Measurements from ENCODE around the gene C9orf50.
"Not testable (repeated sequence)": the region's sequence is repeated elsewhere in the genome, so short reads cannot be mapped to it uniquely, and the experiment has no call there.

The C9orf50 gene, protein sequence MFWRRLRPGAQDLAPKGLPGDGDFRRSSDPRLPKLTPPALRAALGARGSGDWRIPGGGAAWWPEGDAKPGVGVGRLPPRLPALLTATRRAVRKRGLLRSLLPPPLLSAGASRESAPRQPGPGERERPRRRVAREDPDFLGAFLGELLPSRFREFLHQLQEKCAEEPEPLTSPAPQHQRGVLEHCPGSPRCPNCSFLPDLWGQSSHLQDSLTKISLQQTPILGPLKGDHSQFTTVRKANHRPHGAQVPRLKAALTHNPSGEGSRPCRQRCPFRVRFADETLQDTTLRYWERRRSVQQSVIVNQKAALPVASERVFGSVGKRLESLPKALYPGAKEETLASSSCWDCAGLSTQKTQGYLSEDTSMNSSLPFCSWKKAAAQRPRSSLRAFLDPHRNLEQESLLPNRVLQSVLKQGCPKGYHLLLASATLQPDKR

DNA sequence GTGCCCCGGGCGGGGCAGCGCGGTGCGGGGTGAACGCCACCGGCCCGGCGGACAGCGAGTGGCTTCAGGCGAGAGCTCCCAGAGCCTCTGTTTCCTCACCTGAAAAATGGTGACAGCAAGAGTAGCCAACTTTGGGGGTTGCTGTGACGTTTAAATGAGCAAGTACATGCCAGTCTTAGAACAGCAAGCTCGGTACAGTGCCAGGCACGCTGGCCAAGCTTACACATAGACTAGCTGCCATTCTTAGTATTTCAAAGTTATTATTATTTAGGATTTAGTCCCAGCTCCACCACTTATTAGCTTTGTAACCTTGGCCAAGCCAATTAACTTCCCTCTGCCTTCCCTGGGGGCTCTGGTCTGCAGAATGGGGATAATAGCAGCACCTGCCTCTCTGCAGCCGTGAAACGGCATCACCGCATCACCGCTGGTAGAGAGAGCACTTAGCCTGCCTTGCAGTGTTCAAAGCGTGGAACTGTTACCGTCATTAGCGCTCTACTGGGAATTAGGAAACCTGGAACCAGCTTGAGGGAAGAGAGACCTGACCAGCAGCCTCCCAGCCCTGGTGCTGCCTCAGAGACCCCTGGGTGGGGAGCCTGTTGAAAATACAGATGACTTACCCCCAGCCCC is at the start of gene C9orf50:
TSS of gene C9orf50 (minus strand) at position 433 of the 627 bp plus-strand sequence. CDS start 527 bp downstream, outside the sequence.
- DNase-seq, result no peak

DNA sequence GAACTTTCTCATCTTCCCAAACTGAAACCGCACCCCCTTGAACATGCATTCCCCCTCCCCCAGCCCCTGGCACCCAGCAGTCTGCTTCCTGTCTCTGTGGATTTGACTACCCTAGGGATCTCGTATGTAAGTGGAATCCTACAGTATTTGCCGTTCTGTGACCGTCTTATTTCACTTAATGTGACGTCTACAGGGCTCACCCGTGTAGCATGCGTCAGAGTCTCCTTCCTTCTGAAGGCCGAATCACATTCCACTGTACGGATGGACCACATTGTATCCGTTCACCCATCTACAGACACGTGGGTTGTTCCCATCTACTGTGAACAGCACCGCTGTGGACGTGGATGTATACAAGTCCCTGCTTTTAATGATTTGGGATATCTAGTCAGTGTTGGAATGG is 49.0 kb upstream of the C9orf50 start:
- no peak for DNase-seq

DNA sequence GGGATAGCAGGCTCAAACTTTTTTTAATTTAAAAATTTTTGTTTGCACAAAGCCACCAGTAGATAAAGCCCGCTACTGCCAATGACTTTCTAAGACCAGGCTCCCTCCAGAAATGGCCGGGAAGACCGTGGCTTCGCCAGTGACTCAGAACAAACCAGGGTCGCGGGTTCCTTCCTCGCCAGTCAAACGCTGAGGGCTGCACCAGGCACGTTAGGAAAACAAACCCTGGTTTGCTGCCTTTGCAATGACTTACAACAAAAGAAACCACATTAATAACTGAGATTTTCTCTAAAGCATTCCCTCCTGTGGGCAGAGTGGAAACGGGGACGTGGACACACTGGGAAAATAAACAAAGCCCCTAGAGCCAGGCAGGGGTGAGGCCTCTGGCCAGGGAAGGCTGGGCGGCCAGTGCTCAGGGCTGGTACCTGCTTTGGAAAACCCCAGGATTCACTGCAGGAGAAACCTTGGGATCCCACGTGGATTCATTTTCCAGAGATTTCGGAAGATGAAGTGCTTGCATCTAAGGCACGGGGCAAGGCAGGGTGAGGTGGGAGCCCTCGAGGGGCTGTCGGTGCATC is 48.3 kb upstream of the C9orf50 start:
- no peak for DNase-seq

DNA sequence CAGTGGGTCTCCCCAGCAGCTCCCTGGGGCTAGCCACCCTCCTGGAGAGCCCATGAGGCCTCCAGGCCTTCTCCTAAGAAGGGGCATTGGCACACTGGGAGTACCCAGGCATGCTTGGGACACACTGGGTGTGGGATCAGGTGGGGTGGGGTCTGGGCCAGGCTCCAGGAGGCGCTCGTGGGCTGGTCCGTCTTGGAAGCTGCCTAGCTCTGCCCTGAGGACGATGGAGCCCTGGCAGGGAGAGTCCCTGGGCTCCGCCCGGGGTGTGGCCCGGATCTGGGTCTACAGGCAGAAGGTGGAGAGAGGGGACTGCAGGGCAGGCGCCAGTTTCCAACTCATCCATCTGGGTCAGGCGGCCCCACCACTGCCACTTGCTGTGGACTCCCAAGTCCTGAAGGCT is 46.9 kb upstream of the C9orf50 start:
- DNase-seq, result no peak

DNA sequence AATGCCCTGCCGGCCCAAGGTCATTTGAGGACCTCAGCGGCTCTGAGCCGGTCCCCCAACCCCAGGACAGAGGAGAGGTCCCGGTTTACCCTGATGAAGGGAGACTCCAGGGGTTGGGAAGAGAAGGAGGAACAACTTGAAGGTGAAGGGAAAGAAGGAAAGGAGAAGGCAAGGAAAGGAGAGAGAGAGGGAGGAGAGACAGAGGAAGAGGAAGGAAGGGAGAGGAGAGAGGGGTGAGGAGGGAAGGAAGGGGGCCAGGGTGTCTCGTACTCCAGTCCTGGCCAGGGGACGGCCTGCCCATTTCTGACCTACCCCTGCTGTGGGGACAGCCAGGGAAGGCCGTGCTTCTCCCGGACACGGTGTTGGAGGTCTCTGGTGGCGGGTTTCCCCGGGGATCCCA is 46.5 kb upstream of the C9orf50 start:
- DNase-seq, result no peak

DNA sequence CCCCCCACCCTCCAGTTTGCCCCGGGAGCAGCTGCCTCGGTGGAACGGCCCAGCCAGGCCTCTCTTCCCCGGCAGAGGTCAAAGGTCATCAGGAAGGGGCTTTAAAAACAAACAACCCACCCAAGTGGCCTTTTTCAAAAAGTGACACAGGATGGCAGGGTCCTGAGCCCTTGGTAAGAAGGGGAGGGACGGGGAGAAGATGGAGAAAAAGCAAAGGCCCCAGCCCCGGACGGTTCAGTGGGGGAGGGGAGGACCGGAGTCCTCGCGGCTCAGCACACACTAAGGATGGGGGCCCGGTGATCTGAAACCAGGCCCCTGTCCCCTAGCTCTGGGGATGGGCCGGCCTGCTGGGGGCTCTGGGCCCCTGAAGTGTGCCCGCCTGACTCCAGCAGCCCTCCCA is 45.7 kb upstream of the C9orf50 start:
- DNase-seq, result no peak

DNA sequence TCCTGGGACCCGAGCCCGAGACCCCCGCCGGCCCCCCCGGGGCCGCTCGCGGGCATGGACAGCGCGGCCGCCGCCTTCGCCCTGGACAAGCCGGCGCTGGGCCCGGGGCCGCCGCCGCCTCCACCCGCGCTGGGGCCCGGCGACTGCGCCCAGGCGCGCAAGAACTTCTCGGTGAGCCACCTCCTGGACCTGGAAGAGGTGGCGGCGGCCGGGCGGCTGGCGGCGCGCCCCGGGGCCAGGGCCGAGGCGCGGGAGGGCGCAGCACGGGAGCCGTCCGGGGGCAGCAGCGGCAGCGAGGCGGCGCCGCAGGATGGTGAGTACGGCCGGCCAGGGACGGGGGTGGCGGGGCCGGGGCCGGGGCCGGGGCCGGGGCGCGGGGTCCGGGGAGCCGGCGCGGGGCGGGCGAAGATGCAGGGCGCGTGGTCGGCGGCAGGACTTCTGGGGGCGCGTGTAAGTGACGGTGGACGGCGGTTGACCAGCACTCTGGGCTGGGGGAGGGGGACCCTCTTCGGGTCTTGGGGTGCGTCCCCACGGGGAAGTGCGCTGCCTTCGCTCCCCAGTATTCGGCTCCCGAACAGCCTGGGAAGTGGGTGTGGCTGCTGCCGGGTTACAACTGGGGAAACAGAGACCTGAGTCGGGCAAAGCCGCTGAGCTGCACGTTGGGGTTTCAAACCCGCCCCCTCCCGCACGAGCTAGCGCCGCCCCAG is 45.1 kb upstream of the C9orf50 start:
- no peak for DNase-seq

DNA sequence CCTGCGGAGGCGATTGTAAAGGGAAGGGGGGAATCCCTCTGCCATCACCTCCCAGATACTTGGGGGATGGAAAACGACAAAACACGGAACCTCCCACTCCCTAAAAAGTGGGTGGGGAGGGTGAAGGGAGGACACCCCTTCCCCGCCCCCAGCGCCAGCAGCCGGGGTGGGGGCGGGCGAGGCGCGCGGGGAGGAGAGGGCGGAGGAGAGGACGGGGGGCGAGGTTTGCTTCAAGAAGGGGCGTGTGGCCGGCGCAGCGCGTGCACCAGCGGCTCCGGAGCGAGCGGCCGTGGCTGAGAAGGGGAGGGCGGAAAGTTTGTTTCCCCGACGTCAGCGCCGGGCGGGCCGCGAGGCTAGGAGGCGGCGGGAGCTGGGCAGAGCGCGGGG is 44.5 kb upstream of the C9orf50 start, which contains the start of gene PRRX2:
TSS of gene PRRX2 (plus strand) at position 259 of the 387 bp plus-strand sequence. CDS start 221 bp downstream, outside the sequence.
- DNase-seq, result no peak

DNA sequence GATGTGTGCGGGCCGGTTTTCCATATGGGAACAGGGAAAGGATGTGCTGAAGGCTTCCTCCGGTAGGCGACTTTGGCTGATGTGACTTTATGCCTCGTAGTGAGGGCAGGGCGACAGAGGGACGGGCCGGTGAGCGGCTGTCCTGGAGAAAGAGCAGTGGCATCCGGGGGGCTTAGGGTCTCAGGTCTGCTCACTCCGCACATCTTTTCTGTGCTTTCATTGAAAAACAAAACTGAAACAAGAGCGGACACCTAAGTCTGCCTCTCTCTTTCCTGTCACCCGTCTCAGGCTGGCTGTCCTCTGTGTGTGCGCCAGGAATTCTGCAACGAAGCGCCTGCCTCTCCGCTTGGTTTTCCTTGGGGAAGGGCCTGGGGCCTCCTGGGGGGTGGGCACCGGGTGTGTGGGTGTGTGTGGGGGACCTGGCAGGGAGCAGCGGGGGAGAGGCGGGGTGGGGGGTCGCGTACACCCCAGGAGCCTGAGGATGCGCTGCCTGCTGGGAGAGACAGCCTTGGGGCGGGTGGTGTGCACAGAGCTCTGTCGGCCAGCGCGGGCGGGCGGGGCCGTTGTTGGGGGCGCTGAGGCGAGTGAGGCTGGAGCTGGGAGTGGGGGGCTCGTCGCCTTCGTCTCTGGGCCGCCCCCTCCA is 44.0 kb upstream of the C9orf50 start:
- no peak for DNase-seq

DNA sequence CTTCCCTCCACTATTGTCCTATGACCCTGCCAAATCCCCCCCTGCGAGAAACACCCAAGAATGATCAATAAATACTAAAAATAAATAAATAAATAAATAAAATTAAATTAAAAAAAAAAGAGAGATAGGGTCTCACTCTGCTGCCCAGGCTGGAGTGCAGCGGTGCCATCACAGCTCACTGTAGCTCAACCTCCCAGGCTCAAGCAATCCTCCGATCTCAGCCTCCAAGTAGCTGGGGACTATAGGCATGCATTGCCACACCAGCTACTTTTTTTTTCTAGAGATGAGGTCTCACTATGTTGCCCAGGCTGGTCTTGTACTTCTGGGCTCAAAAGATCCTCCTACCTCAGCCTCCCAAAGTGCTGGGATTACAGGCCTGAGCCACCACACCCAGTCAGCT is 41.3 kb upstream of the C9orf50 start:
- not testable (repeated sequence) for DNase-seq

DNA sequence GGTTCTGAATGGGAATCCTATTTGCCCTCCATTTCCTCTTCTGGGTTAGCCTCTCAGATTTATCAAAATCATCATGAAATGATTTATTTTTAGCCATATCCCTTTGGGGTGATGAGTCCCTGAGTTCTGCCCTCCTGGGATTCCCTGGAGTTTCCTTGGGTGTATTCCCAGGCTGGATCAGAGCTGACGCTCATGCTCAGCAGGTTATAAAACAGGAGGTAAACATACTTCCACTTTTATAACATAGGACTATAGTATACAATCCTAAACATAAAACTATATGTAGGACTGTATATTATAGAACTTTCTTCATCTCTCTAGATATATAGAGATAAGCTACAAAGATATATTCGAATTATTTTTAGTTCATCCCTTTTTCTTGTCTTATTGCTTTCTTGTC is 40.1 kb upstream of the C9orf50 start:
- DNase-seq, result no peak

DNA sequence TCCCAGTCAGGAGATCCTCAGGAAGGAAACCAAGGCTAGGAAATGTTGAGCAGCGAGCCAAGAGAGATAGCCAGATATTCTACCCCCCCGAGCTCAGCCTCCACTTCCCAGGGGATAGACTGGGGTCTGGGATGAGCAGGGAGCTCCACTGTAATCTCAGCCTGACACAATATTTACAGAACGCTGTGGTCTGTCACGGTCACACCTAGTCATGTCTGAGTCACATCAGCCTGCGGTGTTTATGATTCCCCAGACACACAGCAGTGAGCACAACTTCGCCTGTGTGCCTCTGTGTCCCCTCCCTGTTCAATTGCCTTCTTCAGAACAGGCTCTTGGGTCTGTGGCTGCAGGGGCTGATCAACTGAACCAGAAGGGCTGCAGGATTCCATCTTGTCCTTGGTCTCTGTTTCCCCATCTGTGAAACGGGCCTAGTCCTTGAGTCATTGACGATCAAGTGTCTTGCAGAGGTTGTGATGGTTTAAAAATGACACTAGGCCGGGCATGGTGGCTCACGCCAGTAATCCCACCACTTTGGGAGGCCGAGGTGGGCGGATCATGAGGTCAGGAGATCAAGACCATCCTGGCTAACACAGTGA is 36.0 kb upstream of the C9orf50 start:
- DNase-seq, result no peak

DNA sequence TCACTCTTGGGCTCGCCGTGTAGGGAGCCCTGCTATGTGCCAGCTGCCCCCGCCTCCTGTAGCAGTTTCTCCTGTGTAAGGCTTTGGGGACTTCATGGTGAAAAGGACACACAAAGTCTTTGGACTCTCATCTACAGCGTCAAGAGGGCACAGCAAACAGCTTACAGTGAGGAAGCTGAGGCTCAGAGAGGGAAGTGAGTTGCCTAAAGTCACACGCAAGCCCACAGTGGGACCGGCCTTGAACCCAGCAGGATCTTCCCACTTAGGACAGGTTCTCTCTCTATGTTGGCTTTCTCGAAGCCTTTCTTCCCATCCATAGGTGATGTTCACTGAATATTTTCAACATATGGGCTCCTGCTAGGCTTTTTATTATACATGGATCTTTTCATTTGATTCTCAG is 34.8 kb upstream of the C9orf50 start:
- DNase-seq, result no peak

DNA sequence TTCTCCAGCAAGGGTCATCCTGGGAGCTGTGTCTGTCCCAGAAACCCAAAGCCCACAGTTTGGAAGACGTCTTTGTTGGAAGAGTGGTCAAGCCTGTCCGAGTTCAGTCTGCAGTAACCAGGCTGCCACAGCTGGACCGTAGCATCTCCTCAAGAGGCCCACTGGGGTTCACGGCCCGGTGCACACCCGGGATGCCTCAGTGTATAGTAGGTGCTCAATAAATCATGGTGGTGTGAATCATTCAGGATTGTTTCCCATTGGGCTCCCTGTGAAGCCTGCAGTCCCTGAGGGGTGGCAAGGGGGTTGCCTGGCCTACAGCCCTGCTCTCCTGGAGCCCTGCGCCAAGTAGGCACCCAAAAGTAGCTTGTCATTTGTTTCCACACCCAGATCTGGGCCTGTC is 34.3 kb upstream of the C9orf50 start:
- no peak for DNase-seq

DNA sequence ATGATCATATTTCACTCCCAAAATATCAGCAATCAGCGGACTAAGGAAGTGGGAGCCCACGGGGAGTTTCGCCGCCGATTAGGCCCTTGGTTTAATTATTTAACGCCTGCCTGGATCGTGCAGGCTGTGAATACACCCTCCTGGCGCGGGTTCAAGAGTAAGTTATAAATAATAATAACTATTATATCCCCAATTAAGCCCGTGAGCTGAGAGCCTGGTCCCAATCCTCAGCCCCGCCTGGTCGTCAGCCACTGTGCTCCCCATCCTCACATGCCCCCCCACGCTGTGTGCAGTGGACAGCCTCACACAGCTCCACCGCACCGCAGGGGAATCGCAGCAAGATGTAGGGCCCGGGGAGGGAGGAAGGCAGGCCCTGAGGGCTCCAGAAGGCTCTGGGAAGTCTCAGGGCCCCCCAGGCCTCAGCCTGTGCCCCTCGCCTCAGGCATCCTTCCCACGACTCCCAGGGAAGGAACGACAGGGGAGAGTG is 33.7 kb upstream of the C9orf50 start:
- DNase-seq, result no peak

DNA sequence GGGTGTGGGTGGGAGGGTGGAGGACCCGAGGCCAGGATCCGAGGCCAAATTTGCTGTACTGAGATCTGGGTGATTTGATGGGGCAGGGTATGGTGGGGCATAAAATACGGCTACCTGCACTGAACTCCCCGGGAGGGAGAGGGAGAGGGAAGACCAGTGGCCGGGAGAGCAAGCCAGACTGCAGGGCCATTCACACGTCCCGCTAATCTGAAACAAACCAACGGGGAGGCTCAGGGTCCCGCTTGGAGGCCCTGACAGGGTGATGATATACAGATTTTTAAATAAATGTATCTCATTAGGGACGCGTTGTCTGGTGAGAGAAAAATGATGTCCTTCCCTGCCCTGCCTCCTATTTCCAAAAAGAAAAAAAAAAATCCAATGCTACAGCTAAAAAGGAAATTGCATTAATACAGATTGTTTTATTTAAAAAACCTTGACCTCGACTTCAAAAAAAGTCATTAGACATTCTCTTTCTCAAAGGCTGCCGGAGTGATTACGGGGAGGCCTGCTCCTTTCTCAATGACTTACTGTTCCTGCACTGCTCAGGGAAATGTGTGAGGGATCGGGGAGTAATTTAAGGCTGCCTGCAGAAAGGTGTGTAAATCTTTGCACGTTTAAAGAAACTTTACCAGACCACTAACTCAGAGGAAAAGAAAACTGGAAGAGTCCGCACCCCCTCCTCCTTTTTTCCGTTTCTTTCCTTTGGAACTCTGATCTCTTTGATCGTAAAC is 33.1 kb upstream of the C9orf50 start:
- no peak for DNase-seq

DNA sequence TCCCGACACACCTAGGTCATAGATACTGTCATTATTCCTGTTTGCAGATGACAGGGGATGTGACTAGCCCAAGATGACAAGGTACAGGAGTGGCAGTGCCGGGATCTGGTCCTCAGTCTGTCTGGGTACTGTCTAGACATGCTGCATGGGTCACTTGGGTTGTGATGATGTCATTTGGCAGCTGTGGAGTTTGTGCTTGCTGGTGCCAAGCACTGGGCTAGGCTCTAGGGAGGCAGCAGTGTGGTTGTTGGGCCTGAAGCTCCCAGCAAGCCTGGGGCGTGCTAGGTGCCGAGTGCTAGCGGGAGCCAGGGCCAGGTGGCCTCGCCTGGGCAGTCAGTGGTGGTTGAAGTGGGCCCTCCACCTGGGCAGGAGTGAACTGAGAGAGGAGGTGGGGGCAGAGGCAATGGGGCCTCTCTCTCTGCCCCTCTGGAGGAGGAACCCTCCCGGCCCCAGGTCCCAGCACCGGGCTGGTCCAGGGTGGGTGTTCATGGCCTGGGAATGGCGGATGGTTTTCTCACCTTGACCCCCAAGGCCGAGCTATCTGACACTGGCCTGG is 29.9 kb upstream of the C9orf50 start:
- DNase-seq, result no peak

DNA sequence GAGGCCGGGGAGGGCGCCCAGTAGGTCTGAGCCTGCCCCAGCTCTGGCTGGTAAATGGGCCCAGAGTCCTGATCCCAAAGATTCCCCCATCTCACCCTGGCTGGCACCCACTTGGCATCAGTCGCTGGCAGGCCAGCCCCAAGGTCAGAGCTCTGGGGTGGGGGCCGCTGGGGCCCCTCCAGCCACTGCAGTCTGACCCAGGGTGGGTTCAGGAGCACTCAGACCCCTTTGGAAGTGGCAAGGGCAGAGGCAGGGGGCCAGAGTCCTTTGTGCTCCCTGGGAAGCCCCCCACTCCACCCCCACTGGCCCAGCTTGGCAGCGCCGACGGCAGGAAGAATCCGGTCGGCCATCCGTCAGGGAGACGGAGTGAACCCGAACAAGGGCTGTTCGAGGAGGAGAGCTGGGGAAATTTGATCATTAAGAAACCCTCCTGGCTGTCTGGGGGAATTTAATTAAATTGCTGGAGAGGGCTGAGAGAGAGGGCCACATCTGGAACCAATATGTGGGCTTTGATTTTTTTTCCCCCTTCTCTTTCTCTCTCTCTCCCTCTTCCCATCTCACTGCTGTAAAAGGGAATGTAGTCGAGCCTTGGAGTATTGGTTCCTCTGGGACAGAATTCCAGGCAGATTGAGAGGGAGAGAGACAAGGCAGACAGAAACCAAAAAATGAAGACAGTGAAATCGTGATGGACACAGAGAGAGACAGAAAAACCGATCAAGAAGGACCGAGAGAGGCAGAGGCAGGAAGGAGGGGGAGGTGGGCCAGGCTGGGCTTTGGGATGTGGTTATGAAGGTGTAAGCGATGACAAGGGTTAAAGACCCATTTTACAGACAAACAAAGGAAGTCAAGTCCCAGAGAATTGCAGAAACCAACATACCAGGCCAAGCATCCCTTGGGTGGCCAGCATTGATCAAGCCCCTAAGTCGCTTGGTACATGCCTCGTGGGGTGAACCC is 29.1 kb upstream of the C9orf50 start:
- DNase-seq, result no peak

DNA sequence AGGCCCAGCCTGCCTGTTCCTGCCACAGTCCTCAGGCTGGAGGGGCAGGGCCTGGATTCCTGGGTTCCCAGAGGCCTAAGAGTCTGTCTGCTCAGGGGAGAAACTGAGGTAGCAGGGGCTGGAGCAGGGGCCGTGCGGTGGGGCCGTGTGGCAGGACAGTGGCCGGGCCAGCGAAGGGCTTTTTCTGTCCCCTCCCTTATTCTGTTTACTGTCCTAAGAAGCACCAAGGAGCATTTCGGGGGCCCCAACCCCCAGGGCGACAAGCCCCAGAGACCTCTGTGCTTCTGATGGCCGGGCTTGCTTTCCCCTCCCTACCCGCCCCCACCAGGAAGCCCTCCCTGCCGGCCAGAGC is 27.8 kb upstream of the C9orf50 start:
- DNase-seq, result no peak

DNA sequence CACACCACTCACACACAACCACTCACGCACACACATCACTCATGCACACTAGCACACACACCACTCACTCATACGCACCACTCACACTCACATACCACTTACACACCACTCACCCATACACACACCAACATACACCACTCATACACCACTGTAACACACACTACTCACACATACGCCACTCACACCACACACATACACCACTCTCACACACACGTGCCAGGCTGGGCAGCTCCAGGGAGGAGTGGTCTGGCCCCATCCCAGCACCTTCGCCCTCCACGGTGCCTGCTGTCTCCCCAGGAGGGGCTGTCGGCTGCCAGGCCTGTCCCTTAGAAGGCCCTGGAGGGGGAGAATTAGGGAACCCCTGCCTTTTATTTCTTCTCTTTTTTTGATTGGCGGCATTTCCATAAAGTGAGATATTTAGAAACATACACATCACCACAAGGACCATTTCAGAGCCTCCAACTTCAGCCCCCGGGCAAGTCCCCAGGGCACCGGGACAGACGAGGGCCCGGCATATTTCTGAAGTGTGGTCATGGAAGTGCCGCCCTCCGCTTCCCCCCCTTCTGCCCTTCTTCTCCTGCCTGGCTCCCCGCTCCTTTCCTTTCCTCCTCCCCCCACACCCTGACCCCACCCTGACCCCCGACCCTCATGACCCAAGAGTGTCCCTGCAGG is 27.3 kb upstream of the C9orf50 start:
- DNase-seq, result no peak
